ENCODE results near the gene SCML2.
"Not testable (repeated sequence)": the region's sequence is repeated elsewhere in the genome, so short reads cannot be mapped to it uniquely, and the experiment has no call there.

The SCML2 gene

DNA sequence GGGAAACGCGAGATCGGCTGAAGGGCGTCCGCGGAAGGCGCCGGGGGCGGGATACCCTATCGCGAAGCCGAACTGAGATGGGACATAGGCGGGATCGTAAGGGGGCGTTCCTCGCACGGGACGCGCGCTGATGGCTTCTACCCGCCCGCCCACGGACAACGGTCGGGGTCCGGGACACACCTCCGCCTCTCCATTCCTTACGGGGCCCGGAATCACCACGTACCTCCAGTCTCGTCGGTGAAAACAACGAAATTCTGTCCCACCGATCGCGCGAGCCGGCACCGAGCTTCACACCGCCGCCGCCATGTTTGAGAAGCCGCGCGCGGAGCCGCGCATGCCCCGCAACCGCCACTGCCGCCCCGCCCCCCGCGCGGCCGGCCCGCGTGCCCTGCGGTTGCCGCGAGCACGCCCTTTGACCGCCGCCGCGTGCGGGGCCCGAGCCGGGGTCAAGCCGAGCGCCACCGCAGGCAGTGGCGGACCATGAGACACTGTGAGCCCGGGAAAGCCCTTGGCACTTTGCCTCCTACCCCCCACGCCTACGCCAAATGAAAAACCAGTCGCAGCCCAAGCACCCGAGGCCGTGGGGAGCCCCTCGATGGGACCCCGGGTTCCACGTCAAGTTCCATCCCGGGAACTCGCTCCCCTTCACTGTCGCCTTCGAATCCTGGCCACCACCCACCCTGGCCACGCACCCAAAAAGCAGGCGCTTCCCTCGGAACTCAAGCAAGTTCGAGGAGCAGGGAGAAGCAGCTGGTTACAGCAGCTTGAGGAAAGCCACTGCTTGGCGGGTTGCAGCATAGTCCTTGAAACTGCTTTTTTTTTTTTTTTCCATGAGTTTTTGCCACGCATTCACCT is at the start of gene SCML2:
SCML2 (minus strand) TSS at position 320 of the 855 bp plus-strand sequence. CDS start 20,617 bp downstream, outside the sequence.
- Histone ChIP-seq H3K27me3 (ENCODE audit: control insufficient read depth, insufficient read depth, low read length) (peaks cover 15% of the 10 kb centered on the region), H3K36me3 (ENCODE audit: control insufficient read depth, insufficient read depth, low read length) (no peaks in the 10 kb centered on the region), H3K4me3 (ENCODE audit: low read depth, low read length) (peak within 1 kb of the TSS; percentile 48), H3K4me1 (ENCODE audit: control insufficient read depth, insufficient read depth, low read length) (no peaks in the 10 kb centered on the region), H3K9ac (ENCODE audit: low read depth, low read length) (no peak within 1 kb of the TSS), H3K9me3 (ENCODE audit: control insufficient read depth, insufficient read depth, low read length) (peaks cover 4% of the 10 kb centered on the region)

DNA sequence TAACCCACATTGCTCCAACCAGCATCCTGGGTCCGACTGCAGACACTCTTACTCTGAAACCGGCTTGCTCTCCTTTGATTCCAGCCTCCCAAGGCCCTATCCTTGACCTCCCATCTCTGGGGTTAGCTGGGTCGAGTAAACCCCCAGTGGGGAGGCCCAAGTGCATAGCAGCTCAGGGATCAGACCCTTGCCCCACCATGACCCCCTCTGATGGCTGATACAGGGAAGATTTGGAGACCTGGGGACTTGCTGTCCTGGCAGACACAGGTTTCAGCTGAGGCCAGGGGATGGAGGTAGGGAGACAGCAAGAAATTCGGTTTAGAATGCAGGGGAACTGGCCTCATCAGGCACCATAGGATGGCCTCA is 47.3 kb upstream of the SCML2 start:
- Histone ChIP-seq H3K27me3 (ENCODE audit: control insufficient read depth, insufficient read depth, low read length) (no peaks in the 10 kb centered on the region), H3K4me1 (ENCODE audit: control insufficient read depth, insufficient read depth, low read length) (no peaks in the 10 kb centered on the region), H3K9ac (ENCODE audit: low read depth, low read length) (no peak overlapping the region), H3K36me3 (ENCODE audit: control insufficient read depth, insufficient read depth, low read length) (no peaks in the 10 kb centered on the region), H3K4me3 (ENCODE audit: low read depth, low read length) (no peak overlapping the region), H3K9me3 (ENCODE audit: control insufficient read depth, insufficient read depth, low read length) (no peaks in the 10 kb centered on the region)

DNA sequence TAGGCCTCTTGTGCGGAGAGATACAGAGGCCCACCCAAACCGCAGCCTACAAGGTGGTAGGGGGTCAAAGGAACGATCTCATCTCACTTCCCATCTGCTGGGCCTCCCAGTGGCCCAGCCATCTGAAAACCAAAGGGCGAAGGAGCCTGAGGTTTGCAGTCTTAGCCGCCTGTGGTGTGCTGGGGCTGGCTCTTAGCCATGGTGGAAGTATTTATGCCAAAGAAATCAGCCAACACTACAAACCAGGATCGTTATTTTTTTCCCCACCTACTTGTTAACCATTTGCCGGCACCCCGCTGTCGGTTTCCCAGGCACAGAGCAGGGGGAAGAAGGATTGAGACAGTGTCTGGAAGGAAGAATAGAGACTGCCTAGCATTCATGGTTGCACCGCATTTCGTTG is 40.0 kb upstream of the SCML2 start:
- Histone ChIP-seq H3K27me3 (ENCODE audit: control insufficient read depth, insufficient read depth, low read length) (no peaks in the 10 kb centered on the region), H3K4me3 (ENCODE audit: low read depth, low read length) (no peak overlapping the region), H3K9me3 (ENCODE audit: control insufficient read depth, insufficient read depth, low read length) (no peaks in the 10 kb centered on the region), H3K9ac (ENCODE audit: low read depth, low read length) (no peak overlapping the region), H3K4me1 (ENCODE audit: control insufficient read depth, insufficient read depth, low read length) (no peaks in the 10 kb centered on the region), H3K36me3 (ENCODE audit: control insufficient read depth, insufficient read depth, low read length) (no peaks in the 10 kb centered on the region)

DNA sequence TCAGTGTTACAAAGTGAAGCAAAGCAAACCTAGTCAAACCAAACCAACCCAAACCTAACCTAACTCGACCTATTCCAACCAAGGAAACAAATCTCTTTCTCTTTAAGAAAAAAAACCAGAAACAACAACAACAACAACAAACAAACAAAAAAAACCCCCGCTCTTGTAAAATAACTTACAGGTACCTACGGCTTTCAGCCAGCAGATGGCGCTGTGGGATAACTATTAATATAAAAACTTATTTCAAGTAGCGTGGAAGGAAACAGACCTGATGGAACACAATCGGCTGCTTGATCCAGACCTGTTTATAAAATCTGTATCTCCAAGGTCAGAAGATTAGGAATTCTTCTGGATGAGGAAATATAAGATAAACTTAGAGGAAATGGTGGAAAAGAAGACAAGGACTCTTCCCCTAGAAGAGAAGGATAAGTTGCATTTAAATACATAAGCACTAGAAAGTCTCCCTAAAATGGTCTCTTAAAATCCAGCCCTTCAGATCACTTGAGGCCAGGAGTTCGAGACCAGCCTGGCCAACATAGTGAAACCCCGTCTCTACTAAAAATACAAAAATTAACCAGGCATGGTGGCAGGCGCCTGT is 36.6 kb upstream of the SCML2 start:
- Histone ChIP-seq H3K9ac (ENCODE audit: low read depth, low read length) (no peak overlapping the region), H3K4me3 (ENCODE audit: low read depth, low read length) (no peak overlapping the region), H3K36me3 (ENCODE audit: control insufficient read depth, insufficient read depth, low read length) (no peaks in the 10 kb centered on the region), H3K4me1 (ENCODE audit: control insufficient read depth, insufficient read depth, low read length) (no peaks in the 10 kb centered on the region), H3K27me3 (ENCODE audit: control insufficient read depth, insufficient read depth, low read length) (no peaks in the 10 kb centered on the region), H3K9me3 (ENCODE audit: control insufficient read depth, insufficient read depth, low read length) (no peaks in the 10 kb centered on the region)

DNA sequence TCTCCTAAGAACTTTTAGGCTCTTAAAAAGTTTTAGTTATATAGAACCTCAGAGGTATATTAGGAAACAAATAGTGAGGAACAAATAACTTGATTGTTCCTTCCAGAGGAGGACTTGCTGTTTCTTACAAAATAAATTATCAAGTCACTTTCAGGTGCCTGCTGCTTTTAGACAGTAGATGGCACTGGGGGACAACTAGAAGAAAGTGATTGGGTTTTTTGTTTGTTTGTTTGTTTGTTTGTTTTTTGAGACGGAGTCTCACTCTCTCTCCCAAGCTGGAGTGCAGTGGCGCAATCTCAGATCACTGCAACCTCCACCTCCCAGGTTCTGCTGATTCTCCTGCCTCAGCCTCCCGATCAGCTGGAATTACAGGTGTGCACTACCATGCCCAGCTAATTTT is 35.5 kb upstream of the SCML2 start:
- Histone ChIP-seq H3K4me1 (ENCODE audit: control insufficient read depth, insufficient read depth, low read length) (no peaks in the 10 kb centered on the region), H3K9me3 (ENCODE audit: control insufficient read depth, insufficient read depth, low read length) (no peaks in the 10 kb centered on the region), H3K27me3 (ENCODE audit: control insufficient read depth, insufficient read depth, low read length) (no peaks in the 10 kb centered on the region), H3K36me3 (ENCODE audit: control insufficient read depth, insufficient read depth, low read length) (no peaks in the 10 kb centered on the region), H3K4me3 (ENCODE audit: low read depth, low read length) (no peak overlapping the region), H3K9ac (ENCODE audit: low read depth, low read length) (no peak overlapping the region)

DNA sequence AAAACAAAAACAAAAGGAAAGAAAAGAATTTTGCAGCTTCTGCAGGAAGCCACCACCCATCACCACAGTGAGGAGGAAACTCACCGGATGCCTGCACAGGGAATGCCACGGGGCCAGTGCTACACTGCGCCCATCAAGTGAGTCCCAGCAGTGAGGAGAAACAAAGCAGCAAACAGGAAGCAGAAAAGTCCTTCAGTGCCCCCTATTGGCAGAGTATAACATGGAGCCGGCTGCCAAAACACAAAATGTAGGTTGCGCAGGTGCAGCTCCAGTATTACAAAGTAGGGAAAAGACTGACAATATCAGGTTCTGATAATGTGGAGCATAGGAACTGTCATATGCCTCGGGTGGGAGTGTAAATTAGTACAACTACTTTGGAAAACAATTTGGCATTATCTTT is 23.3 kb upstream of the SCML2 start:
- Histone ChIP-seq H3K4me3 (ENCODE audit: low read depth, low read length) (no peak overlapping the region), H3K9ac (ENCODE audit: low read depth, low read length) (no peak overlapping the region), H3K4me1 (ENCODE audit: control insufficient read depth, insufficient read depth, low read length) (no peaks in the 10 kb centered on the region), H3K9me3 (ENCODE audit: control insufficient read depth, insufficient read depth, low read length) (peaks cover 3% of the 10 kb centered on the region), H3K36me3 (ENCODE audit: control insufficient read depth, insufficient read depth, low read length) (no peaks in the 10 kb centered on the region), H3K27me3 (ENCODE audit: control insufficient read depth, insufficient read depth, low read length) (no peaks in the 10 kb centered on the region)

DNA sequence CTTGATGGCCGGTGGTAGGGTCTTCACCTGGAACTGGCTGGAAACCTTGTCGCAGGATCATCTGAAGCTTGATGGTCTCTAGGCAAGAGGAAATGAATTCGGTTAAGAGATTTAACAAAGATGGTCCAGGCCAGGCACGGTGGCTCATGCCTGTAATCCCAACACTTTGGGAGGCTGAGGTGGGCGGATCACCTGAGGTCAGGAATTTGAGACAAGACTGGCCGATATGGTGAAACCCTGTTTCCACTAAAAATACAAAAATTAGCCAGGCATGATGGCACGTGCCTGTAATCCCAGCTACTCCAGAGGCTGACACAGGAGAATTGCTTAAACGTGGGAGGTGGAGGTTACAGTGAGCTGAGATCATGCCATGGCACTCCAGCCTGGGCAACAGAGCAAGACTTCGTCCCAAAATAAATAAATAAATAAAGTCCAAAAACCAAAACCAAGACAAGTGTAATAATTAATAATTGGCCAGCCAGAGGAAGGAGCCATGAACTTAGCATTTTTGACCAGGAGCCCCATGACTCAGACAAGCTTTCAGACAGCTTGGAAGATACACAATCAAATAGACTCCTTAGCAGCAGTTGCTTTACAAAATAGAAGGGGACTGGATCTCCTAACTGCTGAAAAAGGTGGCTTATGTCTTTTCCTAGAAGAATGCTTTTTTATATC is 20.8 kb upstream of the SCML2 start:
- not testable (repeated sequence) for H3K27me3 ChIP-seq (ENCODE audit: control insufficient read depth, insufficient read depth, low read length); H3K36me3 ChIP-seq (ENCODE audit: control insufficient read depth, insufficient read depth, low read length); H3K4me3 ChIP-seq (ENCODE audit: low read depth, low read length); H3K4me1 ChIP-seq (ENCODE audit: control insufficient read depth, insufficient read depth, low read length); H3K9me3 ChIP-seq (ENCODE audit: control insufficient read depth, insufficient read depth, low read length); H3K9ac ChIP-seq (ENCODE audit: low read depth, low read length)

DNA sequence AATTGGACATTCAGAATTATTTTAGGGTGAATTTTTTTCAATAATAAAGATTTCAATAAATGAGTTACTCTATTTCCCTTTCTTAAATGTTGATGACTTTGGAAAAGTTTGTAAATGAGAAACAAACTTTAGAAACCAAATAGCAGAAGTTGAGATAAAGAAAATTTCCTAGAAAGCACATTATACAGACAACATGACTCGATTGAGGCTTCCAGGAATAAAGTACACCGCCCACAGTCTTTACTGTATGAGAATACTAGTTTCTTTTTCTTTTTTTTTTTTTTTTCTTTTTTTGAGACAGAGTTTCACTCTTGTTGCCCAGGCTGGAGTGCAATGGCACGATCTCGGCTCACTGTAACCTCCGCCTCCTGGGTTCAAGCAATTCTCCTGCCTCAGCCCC is 14.6 kb upstream of the SCML2 start:
- not testable (repeated sequence) for H3K4me1 ChIP-seq (ENCODE audit: control insufficient read depth, insufficient read depth, low read length); H3K36me3 ChIP-seq (ENCODE audit: control insufficient read depth, insufficient read depth, low read length); H3K27me3 ChIP-seq (ENCODE audit: control insufficient read depth, insufficient read depth, low read length); H3K9ac ChIP-seq (ENCODE audit: low read depth, low read length); H3K9me3 ChIP-seq (ENCODE audit: control insufficient read depth, insufficient read depth, low read length); H3K4me3 ChIP-seq (ENCODE audit: low read depth, low read length)

DNA sequence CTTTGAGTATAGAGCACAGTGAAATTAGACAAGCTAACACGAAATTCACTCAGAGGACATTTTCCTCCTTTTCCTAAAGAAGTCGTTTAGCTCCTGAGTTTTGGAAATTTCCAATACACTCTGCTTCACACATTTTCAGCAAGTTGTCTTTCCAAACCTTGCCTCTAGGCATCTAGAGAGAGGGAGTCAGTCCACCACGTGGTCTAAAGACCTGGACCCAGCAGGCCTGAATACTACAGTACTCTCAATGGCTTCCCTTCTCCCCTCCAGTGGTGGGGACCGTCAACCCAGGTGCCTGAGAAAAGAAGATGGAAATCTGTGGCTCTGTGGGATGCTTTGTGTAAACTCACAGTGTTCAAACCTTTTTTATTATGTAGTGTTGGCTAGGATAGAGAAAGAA is 13.9 kb upstream of the SCML2 start:
- Histone ChIP-seq H3K4me1 (ENCODE audit: control insufficient read depth, insufficient read depth, low read length) (no peaks in the 10 kb centered on the region), H3K9me3 (ENCODE audit: control insufficient read depth, insufficient read depth, low read length) (peaks cover 9% of the 10 kb centered on the region), H3K4me3 (ENCODE audit: low read depth, low read length) (no peak overlapping the region), H3K27me3 (ENCODE audit: control insufficient read depth, insufficient read depth, low read length) (no peaks in the 10 kb centered on the region), H3K36me3 (ENCODE audit: control insufficient read depth, insufficient read depth, low read length) (no peaks in the 10 kb centered on the region), H3K9ac (ENCODE audit: low read depth, low read length) (no peak overlapping the region)

DNA sequence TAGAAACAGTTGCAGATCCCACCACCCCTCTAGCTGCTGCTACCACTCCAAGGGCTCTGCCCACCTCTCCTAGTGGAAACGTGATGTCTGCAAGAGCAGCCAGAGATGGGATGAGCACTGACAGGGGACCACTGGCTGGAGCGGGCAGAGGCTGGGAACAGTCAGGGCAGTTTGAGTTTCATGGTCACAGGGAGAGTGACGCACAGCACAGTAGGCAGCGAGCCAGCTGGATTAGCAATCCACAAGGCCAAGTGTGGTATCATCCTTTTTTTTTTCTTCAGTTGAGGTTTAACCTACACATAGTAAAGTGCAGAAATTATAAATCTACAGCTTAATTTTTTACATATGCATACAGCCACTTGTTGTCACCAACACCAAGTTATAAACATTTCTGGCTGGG is 6.4 kb upstream of the SCML2 start:
- peaks cover 1% of the 10 kb centered on the region for H3K27me3 ChIP-seq (ENCODE audit: control insufficient read depth, insufficient read depth, low read length)

DNA sequence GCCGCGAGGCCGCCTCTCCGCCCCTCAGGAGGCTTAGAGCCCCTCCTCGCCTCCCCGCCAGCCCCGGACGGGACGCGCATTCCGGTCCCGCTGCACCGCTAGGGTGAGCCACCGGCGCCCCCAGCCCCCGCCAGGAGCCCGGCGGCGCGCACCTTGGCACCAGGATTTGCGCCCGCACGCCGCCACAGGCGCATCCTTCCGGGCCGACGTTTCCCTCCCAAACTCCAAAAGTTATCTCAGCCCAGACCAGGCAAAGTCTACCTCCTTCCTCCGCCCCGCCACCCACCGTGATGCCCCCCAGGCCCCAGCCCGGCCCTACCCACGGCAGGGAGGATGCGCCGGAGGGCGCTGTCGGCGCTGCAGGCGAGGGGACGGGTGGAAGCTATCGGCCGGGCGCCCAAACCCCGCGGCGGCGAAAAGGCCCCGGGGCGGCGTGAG is 538 bp downstream of the SCML2 start:
- H3K9me3 ChIP-seq (ENCODE audit: control insufficient read depth, insufficient read depth, low read length), result peaks cover 4% of the 10 kb centered on the region
- no peaks in the 10 kb centered on the region for H3K4me1 ChIP-seq (ENCODE audit: control insufficient read depth, insufficient read depth, low read length)
- peak overlapping the region; percentile 48 for H3K4me3 ChIP-seq (ENCODE audit: low read depth, low read length)
- H3K36me3 ChIP-seq (ENCODE audit: control insufficient read depth, insufficient read depth, low read length), result no peaks in the 10 kb centered on the region
- peaks cover 15% of the 10 kb centered on the region for H3K27me3 ChIP-seq (ENCODE audit: control insufficient read depth, insufficient read depth, low read length)
- H3K9ac ChIP-seq (ENCODE audit: low read depth, low read length), result no peak overlapping the region

More for the DNA sequence above, 6.4 kb upstream of the SCML2 start:
- no peaks in the 10 kb centered on the region for H3K4me1 ChIP-seq (ENCODE audit: control insufficient read depth, insufficient read depth, low read length)
- no peaks in the 10 kb centered on the region for H3K36me3 ChIP-seq (ENCODE audit: control insufficient read depth, insufficient read depth, low read length)
- no peak overlapping the region for H3K4me3 ChIP-seq (ENCODE audit: low read depth, low read length)
- H3K9me3 ChIP-seq (ENCODE audit: control insufficient read depth, insufficient read depth, low read length), result no peaks in the 10 kb centered on the region
- H3K9ac ChIP-seq (ENCODE audit: low read depth, low read length), result no peak overlapping the region

DNA sequence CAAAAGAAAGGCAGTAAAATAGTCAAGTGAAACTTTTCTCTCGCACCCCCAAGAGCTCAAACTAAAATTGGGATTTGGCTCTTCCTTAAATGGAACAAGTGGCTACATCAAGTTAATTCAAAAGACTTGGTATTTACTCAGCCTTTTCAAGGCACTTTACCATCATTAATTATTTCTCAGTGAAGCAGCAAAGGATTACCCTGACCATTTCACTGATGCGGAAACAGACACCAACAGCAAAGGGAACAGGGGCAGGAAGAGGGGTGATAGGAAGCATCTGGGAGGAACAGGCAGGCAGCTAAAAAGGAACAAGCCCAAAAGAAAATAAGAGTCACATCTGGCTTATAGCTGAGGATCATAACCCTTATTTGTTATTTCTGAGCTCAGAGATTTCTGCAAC is 2.7 kb downstream of the SCML2 start:
- Histone ChIP-seq H3K4me3 (ENCODE audit: low read depth, low read length) (no peak overlapping the region), H3K9me3 (ENCODE audit: control insufficient read depth, insufficient read depth, low read length) (peaks cover 4% of the 10 kb centered on the region), H3K4me1 (ENCODE audit: control insufficient read depth, insufficient read depth, low read length) (no peaks in the 10 kb centered on the region), H3K36me3 (ENCODE audit: control insufficient read depth, insufficient read depth, low read length) (no peaks in the 10 kb centered on the region), H3K27me3 (ENCODE audit: control insufficient read depth, insufficient read depth, low read length) (peaks cover 15% of the 10 kb centered on the region), H3K9ac (ENCODE audit: low read depth, low read length) (no peak overlapping the region)
